ENCODE results near the gene RBM20. TPM values are rescaled to one million over a fixed set of nuclear protein-coding genes. Genes with fewer than 3 reads are reported as not detected.

The RBM20 gene
- total RNA-seq, 1 donor: 0.09 TPM

DNA sequence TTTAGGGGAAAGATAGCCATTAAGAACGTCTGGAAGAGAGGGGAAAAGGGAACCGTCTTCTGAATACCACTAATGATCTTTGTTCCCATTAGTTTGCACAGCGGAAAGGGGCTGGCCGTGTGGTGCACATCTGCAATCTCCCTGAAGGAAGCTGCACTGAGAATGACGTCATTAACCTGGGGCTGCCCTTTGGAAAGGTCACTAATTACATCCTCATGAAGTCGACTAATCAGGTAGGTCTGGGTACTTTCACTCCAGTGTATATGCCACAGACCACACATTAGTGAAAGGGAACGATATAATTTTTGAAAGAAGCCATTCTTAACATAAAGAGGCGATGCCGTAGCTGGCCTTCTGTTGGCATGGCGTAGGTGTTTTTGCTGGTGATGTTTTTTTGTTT, 153.3 kb downstream of the RBM20 start:
- DNase-seq (ENCODE audit: low read depth): no peak
- H3K4me3 ChIP-seq (ENCODE audit: low read depth, low read length): no peak overlapping the region
- TF ChIP-seq, protein P1, sequence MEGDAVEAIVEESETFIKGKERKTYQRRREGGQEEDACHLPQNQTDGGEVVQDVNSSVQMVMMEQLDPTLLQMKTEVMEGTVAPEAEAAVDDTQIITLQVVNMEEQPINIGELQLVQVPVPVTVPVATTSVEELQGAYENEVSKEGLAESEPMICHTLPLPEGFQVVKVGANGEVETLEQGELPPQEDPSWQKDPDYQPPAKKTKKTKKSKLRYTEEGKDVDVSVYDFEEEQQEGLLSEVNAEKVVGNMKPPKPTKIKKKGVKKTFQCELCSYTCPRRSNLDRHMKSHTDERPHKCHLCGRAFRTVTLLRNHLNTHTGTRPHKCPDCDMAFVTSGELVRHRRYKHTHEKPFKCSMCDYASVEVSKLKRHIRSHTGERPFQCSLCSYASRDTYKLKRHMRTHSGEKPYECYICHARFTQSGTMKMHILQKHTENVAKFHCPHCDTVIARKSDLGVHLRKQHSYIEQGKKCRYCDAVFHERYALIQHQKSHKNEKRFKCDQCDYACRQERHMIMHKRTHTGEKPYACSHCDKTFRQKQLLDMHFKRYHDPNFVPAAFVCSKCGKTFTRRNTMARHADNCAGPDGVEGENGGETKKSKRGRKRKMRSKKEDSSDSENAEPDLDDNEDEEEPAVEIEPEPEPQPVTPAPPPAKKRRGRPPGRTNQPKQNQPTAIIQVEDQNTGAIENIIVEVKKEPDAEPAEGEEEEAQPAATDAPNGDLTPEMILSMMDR (IDR thresholded peaks at IDR 0.05; ENCODE audit: insufficient read depth, low read length): no peak

DNA sequence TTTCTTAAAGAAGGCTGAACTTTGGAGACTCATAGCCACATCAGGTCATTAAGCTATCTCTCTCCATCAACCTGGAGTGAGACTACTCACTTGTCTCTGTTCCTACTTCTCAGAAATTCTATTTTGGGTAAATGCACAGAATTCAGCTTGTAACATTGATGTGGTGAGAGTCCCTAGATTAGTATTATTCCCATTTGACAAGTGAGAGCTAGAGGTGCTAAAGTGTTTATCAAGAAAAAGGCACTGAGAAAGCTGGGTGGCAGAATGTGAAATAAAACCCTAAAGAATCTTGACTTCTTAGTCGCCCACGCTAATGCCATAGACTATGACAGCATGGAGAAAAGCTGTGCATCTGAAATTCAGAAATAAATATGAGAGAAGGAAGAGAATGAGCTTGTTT, 154.2 kb downstream of the RBM20 start:
- H3K4me3 ChIP-seq (ENCODE audit: low read depth, low read length): no peak overlapping the region
- DNase-seq (ENCODE audit: low read depth): no peak
- TF ChIP-seq, protein P1 (IDR thresholded peaks at IDR 0.05; ENCODE audit: insufficient read depth, low read length): no peak

DNA sequence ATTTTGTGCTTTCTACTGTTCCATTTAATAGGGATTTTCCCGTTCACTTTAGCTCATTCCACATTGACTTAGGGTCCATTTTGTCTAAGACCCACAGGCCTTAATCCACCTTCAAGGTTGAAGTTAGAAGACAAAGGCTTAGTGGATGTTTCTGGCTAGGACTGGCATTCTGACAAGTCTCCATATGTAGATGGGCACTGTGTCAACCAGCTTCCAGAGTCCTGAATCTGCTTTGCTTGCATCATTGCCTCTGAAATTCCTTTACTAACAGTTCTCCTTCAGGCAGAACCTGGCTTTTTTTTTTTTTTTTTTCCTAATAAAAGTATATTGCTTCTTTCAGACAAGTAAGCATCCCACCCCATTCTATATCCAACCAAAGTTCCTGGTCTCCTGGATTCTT, 158.0 kb downstream of the RBM20 start:
- H3K4me3 ChIP-seq (ENCODE audit: low read depth, low read length): no peak overlapping the region
- TF ChIP-seq, protein P1 (IDR thresholded peaks at IDR 0.05; ENCODE audit: insufficient read depth, low read length): no peak
- DNase-seq (ENCODE audit: low read depth): peak; percentile 84

DNA sequence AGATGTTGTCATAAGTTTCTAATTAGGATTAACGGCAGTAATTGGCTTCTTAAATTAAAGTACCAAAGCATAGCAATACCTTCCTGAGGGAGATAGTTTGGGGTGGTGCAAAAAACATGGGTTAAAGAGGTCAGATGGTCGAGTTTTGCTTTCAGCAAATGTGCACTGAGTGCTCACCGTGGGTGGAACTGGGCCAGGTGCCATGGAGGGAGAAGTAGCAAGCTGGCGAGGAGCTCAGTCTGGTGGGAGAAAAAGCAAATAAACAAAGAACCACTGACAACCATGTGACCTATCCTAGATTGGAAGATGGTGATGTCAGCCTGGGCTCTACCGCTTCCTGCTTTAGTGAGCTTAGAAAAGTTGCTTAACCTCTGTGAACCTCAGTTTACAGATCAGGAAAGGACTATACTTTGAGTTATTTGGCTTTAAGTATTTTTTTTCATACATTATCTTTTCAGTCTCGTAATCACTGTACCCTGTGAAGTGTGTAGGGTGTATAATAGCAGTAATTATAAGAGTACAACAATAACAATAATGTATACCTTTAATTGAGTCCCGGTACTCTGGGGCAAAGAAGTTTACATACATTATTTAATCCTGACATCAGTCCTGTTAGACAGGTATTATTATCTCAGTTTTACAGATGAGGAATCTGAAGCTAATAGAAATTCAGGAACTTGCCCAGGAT, 158.6 kb downstream of the RBM20 start:
- TF ChIP-seq, protein P1 (IDR thresholded peaks at IDR 0.05; ENCODE audit: insufficient read depth, low read length): no peak
- DNase-seq (ENCODE audit: low read depth): peak; percentile 80
- no peak overlapping the region for H3K4me3 ChIP-seq (ENCODE audit: low read depth, low read length)

DNA sequence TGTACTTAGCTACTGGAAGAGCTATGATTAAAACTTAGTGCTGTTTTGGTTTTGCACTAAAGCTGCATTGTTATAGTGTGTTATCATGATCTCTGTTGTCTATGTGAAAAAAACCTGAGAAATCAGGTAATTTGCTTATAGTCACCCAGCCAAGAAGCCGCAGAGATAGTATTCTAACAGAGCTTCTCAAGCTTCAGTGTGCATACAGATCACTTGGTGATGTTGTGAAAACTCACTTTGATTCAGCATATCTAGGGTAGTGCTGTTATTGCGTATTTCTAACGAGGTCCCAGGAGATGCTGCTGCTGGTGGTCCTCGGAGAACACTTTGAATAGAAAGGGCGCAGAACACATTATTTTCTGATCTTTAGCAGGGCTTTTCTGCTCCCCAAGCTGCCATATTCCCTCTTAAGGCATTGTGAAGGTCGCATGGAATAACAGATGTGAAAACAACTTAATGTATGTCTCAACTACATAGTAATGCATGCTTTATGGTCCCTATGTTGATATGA, 159.2 kb downstream of the RBM20 start:
- TF ChIP-seq, protein P1 (IDR thresholded peaks at IDR 0.05; ENCODE audit: insufficient read depth, low read length): no peak
- DNase-seq (ENCODE audit: low read depth): no peak
- H3K4me3 ChIP-seq (ENCODE audit: low read depth, low read length): no peak overlapping the region

DNA sequence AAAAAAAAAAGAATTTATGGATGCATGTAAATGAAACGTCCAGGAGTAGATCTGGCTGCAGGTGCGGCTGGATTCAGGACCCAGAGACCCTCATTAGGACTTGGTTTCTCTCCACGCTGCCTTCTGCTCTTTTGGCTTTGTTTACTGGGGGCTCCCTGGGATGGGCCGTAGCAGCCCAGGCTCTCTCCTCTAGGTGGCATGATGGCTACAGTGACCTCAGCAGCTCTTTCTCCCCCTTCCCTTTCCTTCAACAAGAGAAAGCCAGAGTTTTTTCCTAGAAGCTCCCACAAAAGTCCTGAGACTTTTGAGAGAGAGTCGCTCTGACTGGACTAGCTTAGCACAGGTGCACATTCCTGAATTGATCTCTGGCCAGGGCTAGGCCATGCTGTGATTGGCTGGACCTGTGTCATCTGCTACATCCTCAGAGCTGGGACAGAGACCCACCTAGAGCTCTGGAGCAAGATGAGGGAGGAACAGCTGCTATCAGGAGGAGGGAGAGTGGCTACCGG, 159.7 kb downstream of the RBM20 start:
- DNase-seq (ENCODE audit: low read depth): peak; percentile 66
- TF ChIP-seq, protein P1 (IDR thresholded peaks at IDR 0.05; ENCODE audit: insufficient read depth, low read length): peak; percentile 83
- H3K4me3 ChIP-seq (ENCODE audit: low read depth, low read length): no peak overlapping the region
